Glutamatergic neuron (in vitro differentiated cells): ENCODE results near the gene MPZL2. TPM values are rescaled to one million over a fixed set of nuclear protein-coding genes. Genes with fewer than 3 reads are reported as not detected.

Experiments
- DNase-seq: peaks from one replicate; pipeline ENCODE4 v3.0.0; 2022
- H3K27ac Mint-ChIP-seq: one replicate; pipeline ENCODE4 v1.8.0; 2020; ENCODE audit warnings: mild to moderate bottlenecking, mixed read lengths, inconsistent platforms; ENCODE audit not compliant: unreplicated experiment
- H3K27me3 Mint-ChIP-seq: one replicate; pipeline ENCODE4 v1.8.0; 2020; ENCODE audit warnings: mild to moderate bottlenecking, moderate library complexity, mixed read lengths, inconsistent platforms; ENCODE audit not compliant: unreplicated experiment
- H3K36me3 Mint-ChIP-seq: one replicate; pipeline ENCODE4 v1.8.0; 2020; ENCODE audit warnings: mild to moderate bottlenecking, mixed read lengths, inconsistent platforms; ENCODE audit not compliant: unreplicated experiment
- H3K4me1 Mint-ChIP-seq: one replicate; pipeline ENCODE4 v1.8.0; 2020; ENCODE audit warnings: mild to moderate bottlenecking, low read depth, mixed read lengths, inconsistent platforms; ENCODE audit not compliant: unreplicated experiment
- H3K4me3 Mint-ChIP-seq: one replicate; pipeline ENCODE4 v1.8.0; 2020; ENCODE audit warnings: mild to moderate bottlenecking, mixed read lengths, inconsistent platforms; ENCODE audit not compliant: unreplicated experiment
- H3K9me3 Mint-ChIP-seq: one replicate; pipeline ENCODE4 v1.8.0; 2020; ENCODE audit warnings: mild to moderate bottlenecking, moderate library complexity, mixed read lengths, inconsistent platforms; ENCODE audit not compliant: unreplicated experiment
- CTCF ChIP-seq: fragments of 200-600 bp; sonication (generic); IDR thresholded peaks from one replicate; pipeline ENCODE4 v1.5.0; 2021; ENCODE audit not compliant: partially characterized antibody, unreplicated experiment
- total RNA-seq: library from RNA; stranded (reverse); fragmentation: NEBNext Ultra II Directional; extraction: Animal tissue kit (Norgen Biotek cat#: 25700); gene quantifications from one replicate; pipeline ENCODE4 v1.2.1, GENCODE V29; 2021; ENCODE audit not compliant: unreplicated experiment

MPZL2 gene
- total RNA-seq, 1 donor from 2014 or later, result not detected

- H3K27ac Mint-ChIP-seq, result no peak overlapping the region
- TF ChIP-seq CTCF, result no peak
- H3K9me3 Mint-ChIP-seq, result peaks cover 3% of the 10 kb centered on the region
- H3K36me3 Mint-ChIP-seq, result no peaks in the 10 kb centered on the region
- no peaks in the 10 kb centered on the region for H3K27me3 Mint-ChIP-seq
- no peaks in the 10 kb centered on the region for H3K4me1 Mint-ChIP-seq
- DNase-seq, result no peak
- H3K4me3 Mint-ChIP-seq, result no peak overlapping the region
Observed at GRCh38 chr11:118277312-118277711, 13.2 kb upstream of the MPZL2 start.

- no peak for TF ChIP-seq CTCF
- Mint-ChIP-seq H3K36me3 (no peaks in the 10 kb centered on the region), H3K9me3 (peaks cover 3% of the 10 kb centered on the region), H3K4me1 (no peaks in the 10 kb centered on the region), H3K4me3 (no peak overlapping the region), H3K27ac (no peak overlapping the region), H3K27me3 (no peaks in the 10 kb centered on the region)
- DNase-seq, result no peak
Observed at GRCh38 chr11:118276422-118276821, 12.3 kb upstream of the MPZL2 start.

- Mint-ChIP-seq H3K27me3 (peaks cover 2% of the 10 kb centered on the region), H3K36me3 (no peaks in the 10 kb centered on the region), H3K9me3 (peaks cover 3% of the 10 kb centered on the region), H3K27ac (no peak overlapping the region), H3K4me1 (no peaks in the 10 kb centered on the region), H3K4me3 (no peak overlapping the region)
- TF ChIP-seq CTCF, result no peak
- no peak for DNase-seq
Observed at GRCh38 chr11:118275176-118275575, 11.1 kb upstream of the MPZL2 start.

- Mint-ChIP-seq H3K36me3 (no peaks in the 10 kb centered on the region), H3K27me3 (peaks cover 2% of the 10 kb centered on the region), H3K4me1 (no peaks in the 10 kb centered on the region), H3K27ac (no peak overlapping the region), H3K4me3 (no peak overlapping the region), H3K9me3 (peaks cover 3% of the 10 kb centered on the region)
- no peak for TF ChIP-seq CTCF
- no peak for DNase-seq
Observed at GRCh38 chr11:118274186-118274585, 10.1 kb upstream of the MPZL2 start.

- TF ChIP-seq CTCF, result no peak
- H3K4me3 Mint-ChIP-seq, result no peak overlapping the region
- no peak overlapping the region for H3K27ac Mint-ChIP-seq
- no peaks in the 10 kb centered on the region for H3K4me1 Mint-ChIP-seq
- DNase-seq, result no peak
- H3K27me3 Mint-ChIP-seq, result peaks cover 2% of the 10 kb centered on the region
- H3K36me3 Mint-ChIP-seq, result no peaks in the 10 kb centered on the region
- peaks cover 3% of the 10 kb centered on the region for H3K9me3 Mint-ChIP-seq
Observed at GRCh38 chr11:118272001-118272400, 7.9 kb upstream of the MPZL2 start.
